Natural killer cell (primary cell): ENCODE data around the gene AP2S1. TPM values are rescaled to one million over a fixed set of nuclear protein-coding genes. Genes with fewer than 3 reads are reported as not detected.
"Not testable (repeated sequence)": the region's sequence is repeated elsewhere in the genome, so short reads cannot be mapped to it uniquely, and the experiment has no call there.

Source experiments
- ATAC-seq, 3 donors: fragments of 150-1000 bp in 2 of 3; fragments of 200-7000 bp in 1 of 3; cut with Tn5 transposase; 1 replicate in 1 of 3; 2 replicates in 2 of 3; pipeline ENCODE4 v1.10.0; 2021; ENCODE audit warnings: mild to moderate bottlenecking in 2 of 3, moderate library complexity in 2 of 3
- DNase-seq, 2 donors: peaks; one replicate each; pipeline versions ENCODE4 v3.0.0 to v3.0.0-alpha.2; 2013 to 2021; ENCODE audit warnings: mixed read lengths in 1 of 2
- H3K27ac ChIP-seq: one replicate; pipeline ENCODE4 v1.5.1; 2013; ENCODE audit warnings: mild to moderate bottlenecking, low read length
- H3K27me3 ChIP-seq: one replicate; pipeline ENCODE4 v1.6.1; 2013; ENCODE audit warnings: low read length; ENCODE audit not compliant: control insufficient read depth, insufficient read depth
- H3K36me3 ChIP-seq: one replicate; pipeline ENCODE4 v1.6.1; 2013; ENCODE audit warnings: low read length; ENCODE audit not compliant: control insufficient read depth, insufficient read depth
- H3K4me1 ChIP-seq: one replicate; pipeline ENCODE4 v1.6.1; 2013; ENCODE audit warnings: low read length; ENCODE audit not compliant: control insufficient read depth, insufficient read depth
- H3K4me3 ChIP-seq: one replicate; pipeline ENCODE4 v1.5.1; 2013; ENCODE audit warnings: low read length
- H3K9me3 ChIP-seq: one replicate; pipeline ENCODE4 v1.6.1; 2013; ENCODE audit warnings: low read length; ENCODE audit not compliant: control insufficient read depth, insufficient read depth
- H3K27ac Mint-ChIP-seq, 2 donors: one replicate each; pipeline ENCODE4 v1.8.0; 2022; ENCODE audit warnings: mild to moderate bottlenecking in 2 of 2, mixed read lengths in 2 of 2, moderate library complexity in 1 of 2
- H3K27me3 Mint-ChIP-seq, 2 donors: one replicate each; pipeline ENCODE4 v1.8.0; 2022; ENCODE audit warnings: low read depth in 2 of 2, mixed read lengths in 2 of 2
- H3K36me3 Mint-ChIP-seq: one replicate; pipeline ENCODE4 v1.8.0; 2022; ENCODE audit warnings: mixed read lengths
- H3K4me1 Mint-ChIP-seq, 2 donors: one replicate each; pipeline ENCODE4 v1.8.0; 2022; ENCODE audit warnings: mixed read lengths in 2 of 2
- H3K4me3 Mint-ChIP-seq: one replicate; pipeline ENCODE4 v1.8.0; 2022; ENCODE audit warnings: mild to moderate bottlenecking, moderate library complexity, mixed read lengths
- H3K9me3 Mint-ChIP-seq, 2 donors: one replicate each; pipeline ENCODE4 v1.8.0; 2022; ENCODE audit warnings: mixed read lengths in 2 of 2
- WGBS: methylation state at CpG from one replicate; pipeline ENCODE4 v1.1.7; 2013; ENCODE audit warnings: missing lambda C conversion rate; ENCODE audit not compliant: insufficient coverage; 5-methylcytosine and 5-hydroxymethylcytosine counted together
- intact Hi-C: fragments of 100-400 bp; cut with micrococcal nuclease; formaldehyde crosslinking; loops from one replicate; pipeline ENCODE4 v1.14.2; 2022
- total RNA-seq, 4 donors: library from RNA; stranded (reverse); fragments of 120-200 nt in 1 of 4; gene quantifications; one replicate each; pipeline versions ENCODE4 v1.2.3 to v1.2.4, GENCODE V29; 2013 to 2022
- TF ChIP-seq, protein P1 (sequence below): fragments of 200-600 bp; IDR thresholded peaks from one replicate; pipeline ENCODE4 v1.8.0; 2022; ENCODE audit warnings: antibody characterized with exemption

The AP2S1 gene
- total RNA-seq, 3 donors from 2014 or later (not counting 1 experiment from before 2014, with no cell fraction given): 45.0 to 49.1 (median 45.4) TPM

DNA sequence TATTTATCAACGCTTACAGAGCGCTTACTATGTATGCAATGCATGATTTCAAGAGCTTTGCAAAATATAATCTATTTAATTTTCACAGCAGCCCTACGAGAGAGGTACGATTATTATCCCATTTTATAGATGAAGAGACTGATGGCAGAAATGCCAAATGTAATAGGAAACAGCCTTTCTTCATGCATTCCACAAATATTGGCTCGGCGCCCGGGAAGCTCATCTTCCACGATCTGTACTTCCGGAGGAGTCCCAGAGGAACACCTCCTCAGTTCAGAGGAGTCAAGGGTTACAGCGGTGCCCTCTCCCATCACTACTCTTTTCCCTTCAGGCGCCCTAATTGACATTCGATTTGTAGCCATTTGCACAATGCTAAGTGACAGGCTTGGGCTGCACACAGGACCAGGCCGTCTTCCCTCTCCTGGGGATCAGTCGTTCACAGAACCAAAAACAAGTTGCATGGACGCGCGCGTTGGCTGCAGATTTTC, 9.0 kb upstream of the AP2S1 start:
- Mint-ChIP-seq H3K4me1 (peaks cover 12 to 19% of the 10 kb centered on the region in 2 donors), H3K27me3 (no peaks in the 10 kb centered on the region), H3K36me3 (no peaks in the 10 kb centered on the region), H3K4me3 (peak overlapping the region; percentile 89), H3K27ac (peak overlapping the region; percentile 91 to 94), H3K9me3 (no peaks in the 10 kb centered on the region)
- H3K4me3 ChIP-seq: peak overlapping the region; percentile 83
- DNase-seq: no peak
- peaks cover 47% of the 10 kb centered on the region for H3K4me1 ChIP-seq
- no peak for ATAC-seq
- no peaks in the 10 kb centered on the region for H3K9me3 ChIP-seq
- TF ChIP-seq, protein P1, sequence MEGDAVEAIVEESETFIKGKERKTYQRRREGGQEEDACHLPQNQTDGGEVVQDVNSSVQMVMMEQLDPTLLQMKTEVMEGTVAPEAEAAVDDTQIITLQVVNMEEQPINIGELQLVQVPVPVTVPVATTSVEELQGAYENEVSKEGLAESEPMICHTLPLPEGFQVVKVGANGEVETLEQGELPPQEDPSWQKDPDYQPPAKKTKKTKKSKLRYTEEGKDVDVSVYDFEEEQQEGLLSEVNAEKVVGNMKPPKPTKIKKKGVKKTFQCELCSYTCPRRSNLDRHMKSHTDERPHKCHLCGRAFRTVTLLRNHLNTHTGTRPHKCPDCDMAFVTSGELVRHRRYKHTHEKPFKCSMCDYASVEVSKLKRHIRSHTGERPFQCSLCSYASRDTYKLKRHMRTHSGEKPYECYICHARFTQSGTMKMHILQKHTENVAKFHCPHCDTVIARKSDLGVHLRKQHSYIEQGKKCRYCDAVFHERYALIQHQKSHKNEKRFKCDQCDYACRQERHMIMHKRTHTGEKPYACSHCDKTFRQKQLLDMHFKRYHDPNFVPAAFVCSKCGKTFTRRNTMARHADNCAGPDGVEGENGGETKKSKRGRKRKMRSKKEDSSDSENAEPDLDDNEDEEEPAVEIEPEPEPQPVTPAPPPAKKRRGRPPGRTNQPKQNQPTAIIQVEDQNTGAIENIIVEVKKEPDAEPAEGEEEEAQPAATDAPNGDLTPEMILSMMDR: no peak
- no peaks in the 10 kb centered on the region for H3K36me3 ChIP-seq
- no peaks in the 10 kb centered on the region for H3K27me3 ChIP-seq
- H3K27ac ChIP-seq: no peak overlapping the region
- WGBS: 30% methylated on average over 18 of the region's 18 CpGs
- intact Hi-C loops: loop anchor here (1.0 to 10.0 kb wide), 3 partner anchors 118 to 415 kb away; partner anchors contain the start of genes INAFM1 and ZC3H4

DNA sequence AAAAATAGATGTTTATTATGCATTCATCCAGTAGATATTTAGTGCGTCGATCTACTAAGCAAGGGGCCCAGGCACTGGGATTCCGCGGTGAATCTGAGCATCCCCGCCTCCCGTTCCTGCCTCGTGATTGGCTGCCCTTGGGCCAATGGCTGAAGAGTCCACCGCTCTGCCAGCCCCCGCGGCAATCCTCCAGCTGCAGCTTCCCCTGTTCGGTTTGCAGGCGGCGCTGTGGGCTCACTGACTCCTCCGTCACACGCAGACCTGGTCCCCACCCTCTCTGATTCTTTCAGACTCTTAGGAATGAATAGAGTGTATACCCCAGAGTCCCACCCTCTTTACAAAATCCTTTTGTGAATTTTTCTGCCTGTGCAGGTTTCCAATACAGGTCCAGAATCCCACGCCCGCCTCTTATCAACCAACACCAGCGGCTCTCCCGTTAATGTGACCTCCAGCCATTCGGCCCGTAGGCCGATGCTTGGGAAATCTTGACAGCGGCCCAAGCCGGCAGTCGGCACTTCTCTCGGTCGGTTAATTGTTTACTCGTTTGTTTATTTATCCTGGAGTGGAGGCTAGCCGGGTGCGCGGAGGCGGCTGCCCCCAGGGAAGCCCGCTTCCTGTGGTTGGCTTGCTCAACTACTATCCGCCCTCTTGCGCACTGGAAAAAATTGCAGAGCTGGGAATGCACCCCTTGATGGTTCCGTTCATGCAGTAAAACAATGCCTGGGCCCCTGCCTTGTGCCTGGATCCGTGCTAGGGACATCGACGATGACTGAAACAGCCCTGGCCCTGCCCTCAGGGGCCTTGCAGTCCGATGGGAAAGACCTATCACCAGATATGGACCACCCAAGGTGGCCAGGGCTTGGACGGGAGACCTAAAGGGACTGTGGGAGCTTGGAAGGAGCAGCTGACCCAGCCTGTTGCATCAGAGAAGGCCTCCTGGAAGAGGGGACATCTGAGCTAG, 5.7 kb upstream of the AP2S1 start:
- Mint-ChIP-seq H3K4me3 (peak overlapping the region; percentile 79), H3K36me3 (no peaks in the 10 kb centered on the region), H3K27ac (peak overlapping the region; percentile 63 to 77), H3K27me3 (no peaks in the 10 kb centered on the region), H3K9me3 (no peaks in the 10 kb centered on the region), H3K4me1 (peaks cover 12 to 19% of the 10 kb centered on the region in 2 donors)
- H3K4me3 ChIP-seq: peak overlapping the region; percentile 25
- intact Hi-C loops: loop anchor here (1.0 to 10.0 kb wide), 2 partner anchors 135 to 418 kb away; partner anchors contain the start of gene INAFM1
- peak; percentile 82 to 96 for DNase-seq
- peaks cover 20% of the 10 kb centered on the region for H3K4me1 ChIP-seq
- H3K36me3 ChIP-seq: no peaks in the 10 kb centered on the region
- no peaks in the 10 kb centered on the region for H3K27me3 ChIP-seq
- TF ChIP-seq, protein P1: peak; percentile 70
- 14% methylated on average over 41 of the region's 41 CpGs for WGBS
- no peak overlapping the region for H3K27ac ChIP-seq
- no peaks in the 10 kb centered on the region for H3K9me3 ChIP-seq
- ATAC-seq: peak; percentile 67 to 79 (median 68)

GRCh38 chr19:46854698-46855097, 4.1 kb upstream of the AP2S1 start:
- H3K4me3 ChIP-seq, H3K9me3 Mint-ChIP-seq, DNase-seq, ATAC-seq, H3K4me3 Mint-ChIP-seq, H3K36me3 Mint-ChIP-seq, H3K27me3 Mint-ChIP-seq, H3K27me3 ChIP-seq, H3K9me3 ChIP-seq, H3K27ac ChIP-seq, H3K36me3 ChIP-seq, H3K27ac Mint-ChIP-seq: not testable (repeated sequence)
- WGBS: 76% methylated on average over 8 of the region's 13 CpGs
- intact Hi-C loops: loop anchor here (10.0 kb wide), 1 partner anchor 420 kb away; the partner anchor contains the start of gene INAFM1
- H3K4me1 Mint-ChIP-seq: peaks cover 21 to 25% of the 10 kb centered on the region in 2 donors
- H3K4me1 ChIP-seq: peaks cover 27% of the 10 kb centered on the region

GRCh38 chr19:46852830-46853229, 2.2 kb upstream of the AP2S1 start:
- H3K27me3 ChIP-seq: no peaks in the 10 kb centered on the region
- no peaks in the 10 kb centered on the region for H3K9me3 ChIP-seq
- 86% methylated on average over 1 of the region's 1 CpG for WGBS
- H3K4me1 ChIP-seq: peaks cover 32% of the 10 kb centered on the region
- Mint-ChIP-seq H3K4me3 (no peak overlapping the region), H3K4me1 (peaks cover 23 to 28% of the 10 kb centered on the region in 2 donors), H3K36me3 (no peaks in the 10 kb centered on the region), H3K27ac (no peak overlapping the region), H3K27me3 (no peaks in the 10 kb centered on the region), H3K9me3 (no peaks in the 10 kb centered on the region)
- H3K27ac ChIP-seq: no peak overlapping the region
- no peaks in the 10 kb centered on the region for H3K36me3 ChIP-seq
- DNase-seq (no peak), ATAC-seq (no peak)
- TF ChIP-seq, protein P1: no peak
- intact Hi-C loops: loop anchor here (10.0 kb wide), 1 partner anchor 422 kb away; the partner anchor contains the start of gene INAFM1
- H3K4me3 ChIP-seq: no peak overlapping the region
